Hematopoietic multipotent progenitor cell treated with erythropoietin and hydrocortisone succinate and interleukin-3 and kit ligand, for 8 days (in vitro differentiated cells): Measurements from ENCODE around the gene DMPK.
"Not testable (repeated sequence)": the region's sequence is repeated elsewhere in the genome, so short reads cannot be mapped to it uniquely, and the experiment has no call there.

Experiments
- DNase-seq: peaks from one replicate; pipeline ENCODE4 v3.0.0-alpha.2; 2015

The DMPK gene

GRCh38 chr19:45814851-45815480 lies 32.7 kb upstream of the DMPK start, which contains the start of gene RSPH6A:
Gene RSPH6A, minus strand, starts transcription at chr19:45815308. Its CDS starts 132 bp downstream, at chr19:45815176.
- DNase-seq, result no peak

- no peak for DNase-seq
Observed at GRCh38 chr19:45814166-45814780, 32.0 kb upstream of the DMPK start.

- no peak for DNase-seq
Observed at GRCh38 chr19:45812297-45812696, 30.0 kb upstream of the DMPK start.

- peak; percentile 52 for DNase-seq
Observed at GRCh38 chr19:45809643-45810159, 27.4 kb upstream of the DMPK start.

- DNase-seq, result no peak
Observed at GRCh38 chr19:45805719-45806118, 23.4 kb upstream of the DMPK start.

GRCh38 chr19:45804959-45805230 lies 22.6 kb upstream of the DMPK start:
- DNase-seq, result no peak

GRCh38 chr19:45804140-45804958 lies 22.1 kb upstream of the DMPK start:
- DNase-seq, result no peak

GRCh38 chr19:45801603-45802175 lies 19.4 kb upstream of the DMPK start:
- DNase-seq, result no peak

GRCh38 chr19:45800070-45800553 lies 17.8 kb upstream of the DMPK start:
- no peak for DNase-seq

GRCh38 chr19:45799541-45799940 lies 17.3 kb upstream of the DMPK start:
- not testable (repeated sequence) for DNase-seq

GRCh38 chr19:45798995-45799517 lies 16.8 kb upstream of the DMPK start:
- peak; percentile 53 for DNase-seq

- no peak for DNase-seq
Observed at GRCh38 chr19:45794627-45795026, 12.3 kb upstream of the DMPK start.

- no peak for DNase-seq
Observed at GRCh38 chr19:45793876-45794275, 11.6 kb upstream of the DMPK start.

GRCh38 chr19:45793178-45793564 lies 10.9 kb upstream of the DMPK start:
- no peak for DNase-seq

- DNase-seq, result peak; percentile 98
Observed at GRCh38 chr19:45792470-45793177, 10.3 kb upstream of the DMPK start, which contains the start of gene DMWD. Gene DMWD, minus strand, starts transcription at chr19:45792845. Its CDS starts 89 bp downstream, at chr19:45792756.

- no peak for DNase-seq
Observed at GRCh38 chr19:45791744-45792469, 9.6 kb upstream of the DMPK start.

GRCh38 chr19:45790942-45791341 lies 8.7 kb upstream of the DMPK start:
- peak; percentile 27 for DNase-seq

GRCh38 chr19:45789035-45789786 lies 6.9 kb upstream of the DMPK start:
- no peak for DNase-seq

GRCh38 chr19:45786533-45786894 lies 4.2 kb upstream of the DMPK start:
- no peak for DNase-seq

- no peak for DNase-seq
Observed at GRCh38 chr19:45785781-45786532, 3.7 kb upstream of the DMPK start.
